Loucy (cell line): ENCODE results near the gene ZC4H2.

ENCODE experiments used
- H2AFZ ChIP-seq: fragments of 200-600 bp; sonication (generic); 2 replicates; pipeline ENCODE4 v1.6.0; 2016; ENCODE audit warnings: antibody characterized with exemption, mild to moderate bottlenecking, low read length, moderate library complexity
- H3F3A ChIP-seq: fragments of 200-600 bp; 2 replicates; pipeline ENCODE4 v1.6.0; 2016; ENCODE audit warnings: antibody characterized with exemption, low read depth, mild to moderate bottlenecking
- H3K27me3 ChIP-seq: fragments of 200-600 bp; sonication (generic); 2 replicates; pipeline ENCODE4 v1.6.1; 2014; ENCODE audit warnings: low read length, mild to moderate bottlenecking; ENCODE audit not compliant: insufficient read depth, poor library complexity, severe bottlenecking
- H3K36me3 ChIP-seq: fragments of 200-600 bp; sonication (generic); 2 replicates; pipeline ENCODE4 v1.6.1; 2016; ENCODE audit warnings: low read length; ENCODE audit not compliant: insufficient read depth
- H3K4me1 ChIP-seq: fragments of 200-600 bp; sonication (generic); 2 replicates; pipeline ENCODE4 v1.5.1; 2014; ENCODE audit warnings: low read length, mild to moderate bottlenecking; ENCODE audit not compliant: insufficient read depth, poor library complexity, severe bottlenecking
- H3K4me2 ChIP-seq: fragments of 200-600 bp; sonication (generic); 2 replicates; pipeline ENCODE4 v1.6.0; 2014; ENCODE audit warnings: antibody characterized with exemption, low read length, low read depth, mild to moderate bottlenecking; ENCODE audit not compliant: poor library complexity, severe bottlenecking
- H3K4me3 ChIP-seq: fragments of 200-600 bp; sonication (generic); 2 replicates; pipeline ENCODE4 v1.5.1; 2014; ENCODE audit warnings: low read length, mild to moderate bottlenecking, mixed read lengths; ENCODE audit not compliant: poor library complexity, severe bottlenecking
- H3K79me2 ChIP-seq: fragments of 200-600 bp; sonication (generic); 2 replicates; pipeline ENCODE4 v1.6.1; 2014; ENCODE audit warnings: low read length; ENCODE audit not compliant: insufficient read depth
- H3K9ac ChIP-seq: fragments of 200-600 bp; sonication (generic); 2 replicates; pipeline ENCODE4 v1.6.0; 2014; ENCODE audit warnings: mild to moderate bottlenecking, low read depth, low read length, moderate library complexity; ENCODE audit not compliant: poor library complexity, severe bottlenecking
- H3K9me2 ChIP-seq: fragments of 200-600 bp; sonication (generic); replicated peaks from 2 replicates; pipeline ENCODE4 v1.6.1; 2016; ENCODE audit warnings: low read depth, low read length, mixed read lengths
- H3K9me3 ChIP-seq: fragments of 200-600 bp; sonication (generic); 2 replicates; pipeline ENCODE4 v1.6.1; 2014; ENCODE audit warnings: mild to moderate bottlenecking, antibody characterized with exemption, low read length, low read depth; ENCODE audit not compliant: insufficient read depth
- H4K20me1 ChIP-seq: fragments of 200-600 bp; sonication (generic); 2 replicates; pipeline ENCODE4 v1.6.0; 2014; ENCODE audit warnings: antibody characterized with exemption, low read length, mild to moderate bottlenecking; ENCODE audit not compliant: insufficient read depth, poor library complexity, severe bottlenecking
- EZH2phosphoT487 ChIP-seq: fragments of 200-600 bp; IDR thresholded peaks from 2 replicates; pipeline ENCODE4 v1.6.1; 2018; ENCODE audit warnings: antibody characterized with exemption, mild to moderate bottlenecking, moderate library complexity, borderline replicate concordance
- TF ChIP-seq, protein P1 (sequence below): fragments of 200-600 bp; sonication (generic); conservative IDR thresholded peaks from 2 replicates; pipeline ENCODE4 v1.5.1; 2014; ENCODE audit warnings: mild to moderate bottlenecking, antibody characterized with exemption, low read length

The ZC4H2 gene

DNA sequence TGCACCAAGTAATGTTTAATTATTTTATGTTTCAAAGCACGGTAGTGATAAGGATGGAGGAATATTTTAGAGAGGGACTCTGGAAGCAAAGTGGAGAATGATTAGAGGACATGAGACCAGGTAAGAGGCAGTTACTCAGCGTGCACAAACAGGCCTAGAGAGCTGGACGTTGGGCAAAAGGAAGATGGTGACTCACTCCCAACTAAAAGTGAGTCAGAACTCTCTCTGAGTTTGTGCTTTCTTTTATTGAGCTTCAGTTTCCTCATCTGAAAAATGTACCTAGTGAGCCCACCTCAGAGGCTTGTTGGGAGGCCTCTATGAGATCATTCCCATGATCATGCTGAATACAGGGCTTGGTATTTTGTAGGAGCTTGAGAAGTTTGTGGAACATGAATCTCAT, 1.6 kb upstream of the ZC4H2 start:
- H3K9me2 ChIP-seq, result no peaks in the 10 kb centered on the region
- no peaks in the 10 kb centered on the region for H3K9me3 ChIP-seq
- H3K27me3 ChIP-seq, result no peaks in the 10 kb centered on the region
- peaks cover 26% of the 10 kb centered on the region; the same call in 1 of the 2 replicates for H3K79me2 ChIP-seq
- H3K4me3 ChIP-seq, result no peak overlapping the region
- TF ChIP-seq, protein P1, sequence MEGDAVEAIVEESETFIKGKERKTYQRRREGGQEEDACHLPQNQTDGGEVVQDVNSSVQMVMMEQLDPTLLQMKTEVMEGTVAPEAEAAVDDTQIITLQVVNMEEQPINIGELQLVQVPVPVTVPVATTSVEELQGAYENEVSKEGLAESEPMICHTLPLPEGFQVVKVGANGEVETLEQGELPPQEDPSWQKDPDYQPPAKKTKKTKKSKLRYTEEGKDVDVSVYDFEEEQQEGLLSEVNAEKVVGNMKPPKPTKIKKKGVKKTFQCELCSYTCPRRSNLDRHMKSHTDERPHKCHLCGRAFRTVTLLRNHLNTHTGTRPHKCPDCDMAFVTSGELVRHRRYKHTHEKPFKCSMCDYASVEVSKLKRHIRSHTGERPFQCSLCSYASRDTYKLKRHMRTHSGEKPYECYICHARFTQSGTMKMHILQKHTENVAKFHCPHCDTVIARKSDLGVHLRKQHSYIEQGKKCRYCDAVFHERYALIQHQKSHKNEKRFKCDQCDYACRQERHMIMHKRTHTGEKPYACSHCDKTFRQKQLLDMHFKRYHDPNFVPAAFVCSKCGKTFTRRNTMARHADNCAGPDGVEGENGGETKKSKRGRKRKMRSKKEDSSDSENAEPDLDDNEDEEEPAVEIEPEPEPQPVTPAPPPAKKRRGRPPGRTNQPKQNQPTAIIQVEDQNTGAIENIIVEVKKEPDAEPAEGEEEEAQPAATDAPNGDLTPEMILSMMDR, result no peak
- no peak for TF ChIP-seq EZH2phosphoT487
- peaks cover 12% of the 10 kb centered on the region for H3K4me1 ChIP-seq
- no peak overlapping the region for H3K9ac ChIP-seq
- no peak overlapping the region for H3K4me2 ChIP-seq
- no peaks in the 10 kb centered on the region for H3F3A ChIP-seq
- no peaks in the 10 kb centered on the region for H4K20me1 ChIP-seq
- H2AFZ ChIP-seq, result no peak overlapping the region
- H3K36me3 ChIP-seq, result no peaks in the 10 kb centered on the region

DNA sequence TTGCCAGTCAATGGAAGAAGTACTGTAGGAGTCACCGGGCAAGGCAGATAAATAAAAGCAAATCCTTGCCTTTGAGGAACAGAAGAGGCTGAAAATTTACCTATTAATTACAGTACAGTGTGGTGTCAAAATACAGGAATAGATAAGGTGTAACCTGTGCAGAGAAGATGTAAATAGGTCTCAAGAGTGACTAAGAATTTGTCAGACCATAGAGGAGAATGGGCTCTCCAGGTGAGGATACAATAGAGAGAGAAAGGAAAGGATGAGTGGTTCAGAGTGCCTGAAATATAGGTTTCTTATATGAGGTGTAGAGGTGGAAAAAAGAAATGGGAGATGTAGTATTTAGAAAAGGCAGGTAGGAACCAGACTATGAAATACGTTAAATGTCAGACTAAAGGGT, 801 bp upstream of the ZC4H2 start:
- H3F3A ChIP-seq, result no peaks in the 10 kb centered on the region
- no peaks in the 10 kb centered on the region; the same call in 1 of the 2 replicates for H3K9me3 ChIP-seq
- no peaks in the 10 kb centered on the region for H3K36me3 ChIP-seq
- no peak overlapping the region for H3K9ac ChIP-seq
- H3K4me3 ChIP-seq, result peak overlapping the region; percentile 96
- TF ChIP-seq EZH2phosphoT487, result no peak
- TF ChIP-seq, protein P1, result no peak
- H3K79me2 ChIP-seq, result peaks cover 26% of the 10 kb centered on the region; the same call in 1 of the 2 replicates
- no peaks in the 10 kb centered on the region for H4K20me1 ChIP-seq
- H3K4me2 ChIP-seq, result peak overlapping the region; percentile 84
- no peaks in the 10 kb centered on the region for H3K9me2 ChIP-seq
- H2AFZ ChIP-seq, result 0 out of 2 replicates have a peak overlapping the region, but pooled peaks have one; percentile 95
- no peaks in the 10 kb centered on the region for H3K27me3 ChIP-seq
- peaks cover 12% of the 10 kb centered on the region for H3K4me1 ChIP-seq

DNA sequence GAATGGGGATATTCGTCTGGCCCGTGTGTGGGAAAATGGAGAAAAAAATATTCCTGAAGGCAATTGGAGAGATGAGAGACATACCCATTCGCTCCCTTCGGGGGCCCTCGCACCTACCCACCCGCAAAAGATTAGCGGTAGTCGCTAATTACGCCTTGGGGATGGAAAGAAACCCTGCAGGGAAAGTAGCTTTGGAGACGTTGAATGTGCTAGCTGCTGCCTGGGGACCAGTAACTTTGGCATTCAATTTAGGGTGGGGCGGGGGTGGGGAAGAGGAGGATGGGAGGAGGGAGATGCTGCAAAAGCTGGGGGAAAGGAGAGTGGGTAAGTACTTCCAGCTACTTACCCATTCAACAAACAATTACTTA, 407 bp upstream of the ZC4H2 start:
- Histone ChIP-seq H3K4me2 (peak overlapping the region; percentile 84), H2AFZ (peak overlapping the region; percentile 95), H3K4me1 (peaks cover 12% of the 10 kb centered on the region), H3F3A (no peaks in the 10 kb centered on the region), H3K27me3 (no peaks in the 10 kb centered on the region), H3K4me3 (peak overlapping the region; percentile 96), H3K36me3 (no peaks in the 10 kb centered on the region), H3K9ac (no peak overlapping the region), H3K9me3 (no peaks in the 10 kb centered on the region; the same call in 1 of the 2 replicates), H3K9me2 (no peaks in the 10 kb centered on the region), H3K79me2 (peaks cover 26% of the 10 kb centered on the region; the same call in 1 of the 2 replicates), H4K20me1 (no peaks in the 10 kb centered on the region)
- TF ChIP-seq, protein P1, result no peak
- no peak for TF ChIP-seq EZH2phosphoT487
